GM18907 (cell line): ENCODE data around the gene HOATZ.

Source experiments
- ATAC-seq: cut with Tn5 transposase; IDR thresholded peaks from one replicate; pipeline ENCODE4 v1.9.1; 2021; ENCODE audit warnings: mild to moderate bottlenecking, moderate library complexity; ENCODE audit not compliant: unreplicated experiment

HOATZ gene

DNA sequence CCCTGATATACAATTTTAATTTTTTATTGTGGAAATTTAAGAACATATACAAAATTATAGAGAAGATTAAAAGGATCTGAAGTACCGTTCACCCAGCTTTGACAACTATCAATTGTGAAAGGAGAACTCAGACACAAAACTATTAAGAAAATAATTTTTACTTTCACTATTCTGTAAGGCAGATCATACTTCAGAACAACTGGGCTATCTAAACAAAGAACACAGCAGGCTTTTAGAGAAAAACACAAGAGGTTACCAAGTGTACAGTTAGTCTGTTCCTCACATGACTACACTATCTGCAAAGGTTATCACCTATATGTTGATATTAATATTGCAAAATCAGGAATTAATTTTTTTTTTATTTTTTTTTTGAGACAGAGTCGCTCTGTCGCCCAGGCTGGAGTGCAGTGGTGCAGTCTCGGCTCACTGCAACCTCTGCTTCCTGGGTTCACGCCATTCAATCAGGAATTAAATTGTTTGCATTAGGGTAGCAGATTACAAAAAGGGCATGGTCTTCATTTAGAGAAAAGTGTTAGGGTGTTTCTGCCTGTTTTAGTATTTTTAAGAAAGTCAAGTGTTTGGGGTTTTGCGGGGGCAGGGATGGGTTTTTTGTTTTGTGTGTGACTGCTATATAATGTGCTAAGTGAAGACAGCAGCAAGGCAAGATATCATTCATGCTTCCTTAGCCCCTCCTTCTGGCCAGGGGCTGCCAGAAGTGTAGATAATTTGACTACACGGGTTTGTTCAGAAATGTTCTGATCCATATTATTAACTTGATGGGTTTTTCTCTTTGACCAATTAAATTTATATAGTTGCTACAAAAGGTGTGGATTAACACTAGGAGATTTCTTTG is 60.0 kb downstream of the HOATZ start:
- ATAC-seq, result no peak

DNA sequence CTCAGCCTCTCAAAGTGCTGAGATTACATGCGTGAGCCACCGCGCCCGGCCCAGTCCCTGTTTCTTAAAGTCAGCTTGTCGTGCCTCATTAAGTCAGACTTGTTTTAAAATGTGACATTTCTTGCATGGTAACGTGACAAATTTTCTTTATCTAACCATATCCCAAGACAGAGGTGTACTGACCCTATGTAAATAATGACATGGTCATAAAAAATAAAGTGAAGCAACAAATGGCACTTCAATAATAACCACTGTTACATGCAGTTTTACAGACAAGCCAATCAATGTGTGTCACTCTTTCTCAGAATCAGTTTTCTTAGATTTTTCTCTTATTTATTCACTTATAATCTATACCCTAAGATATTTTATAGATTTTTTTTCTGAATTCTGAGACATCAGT is 61.2 kb downstream of the HOATZ start:
- ATAC-seq, result no peak

DNA sequence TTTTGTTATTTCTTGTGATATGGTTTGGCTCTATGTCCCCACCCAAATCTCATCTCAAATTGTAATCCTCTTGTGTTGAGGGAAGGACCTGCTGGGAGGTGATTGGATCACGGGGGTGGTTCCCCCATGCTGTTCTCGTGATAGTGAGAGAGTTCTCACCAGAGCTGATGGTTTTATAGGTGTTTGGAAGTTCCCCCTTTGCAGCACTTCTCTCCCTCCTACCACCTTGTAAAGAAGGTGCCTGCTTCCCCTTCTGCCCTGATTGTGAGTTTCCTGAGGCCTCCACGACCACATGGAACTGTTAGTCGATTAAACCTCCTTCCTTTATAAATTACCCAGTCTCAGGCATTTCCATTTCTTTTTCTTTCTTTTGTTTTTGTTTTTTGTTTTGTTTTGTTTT is 63.2 kb downstream of the HOATZ start:
- no peak for ATAC-seq

DNA sequence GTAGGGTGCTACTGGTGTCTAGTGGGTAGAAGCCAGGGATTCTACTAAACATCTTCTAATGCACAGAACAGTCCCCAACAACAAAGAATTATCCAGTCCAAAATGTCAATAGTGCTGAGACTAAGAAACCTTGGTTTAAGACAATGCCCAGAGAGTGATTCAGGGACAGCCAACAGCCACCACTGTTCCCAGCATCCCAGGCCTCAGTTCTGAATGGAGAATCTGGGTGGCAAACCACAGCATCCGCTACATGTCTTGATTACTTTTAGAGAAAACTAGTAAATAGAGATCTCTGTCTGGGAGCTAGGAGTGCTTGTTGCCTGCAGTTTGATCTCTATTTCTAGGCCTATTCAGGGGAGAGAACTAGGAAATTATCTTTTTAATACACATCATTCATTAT is 66.8 kb downstream of the HOATZ start:
- no peak for ATAC-seq

DNA sequence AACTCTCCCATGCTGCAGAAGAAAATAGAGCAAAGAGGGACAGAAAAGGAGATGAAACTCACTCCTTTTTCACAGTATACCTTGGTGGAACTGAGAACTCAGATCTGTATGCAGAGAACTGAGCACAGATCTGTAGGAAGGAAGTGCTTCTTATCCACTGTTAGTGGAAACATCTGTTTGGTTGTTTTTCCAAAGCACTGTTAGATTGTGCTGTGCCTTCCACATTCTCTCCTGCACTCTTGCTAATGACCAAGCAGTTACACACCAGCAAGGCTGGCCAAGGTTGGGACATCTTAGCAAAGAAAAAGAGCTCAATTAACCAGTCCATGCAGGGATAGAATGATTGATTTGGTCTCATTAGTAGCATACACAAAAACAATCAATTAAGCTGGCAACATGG is 67.6 kb downstream of the HOATZ start:
- ATAC-seq, result no peak

DNA sequence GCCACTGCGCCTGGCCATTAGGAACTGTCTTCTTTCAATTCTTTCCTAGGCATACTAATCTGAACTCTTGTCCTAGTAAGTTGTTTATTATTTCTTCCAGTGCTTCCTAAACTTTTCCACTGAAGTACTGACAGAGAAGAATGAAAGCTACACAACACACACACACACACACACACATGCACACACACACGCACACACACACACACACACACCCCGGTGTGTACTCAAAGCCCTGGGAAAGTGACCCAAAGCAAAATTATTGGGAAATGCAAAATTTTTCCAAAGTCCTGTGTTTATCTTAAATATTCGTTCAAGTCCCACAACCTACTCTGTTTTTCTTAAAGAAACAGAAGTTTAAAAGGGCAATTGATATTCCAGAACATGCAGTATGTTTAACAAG is 68.3 kb downstream of the HOATZ start:
- ATAC-seq, result no peak

DNA sequence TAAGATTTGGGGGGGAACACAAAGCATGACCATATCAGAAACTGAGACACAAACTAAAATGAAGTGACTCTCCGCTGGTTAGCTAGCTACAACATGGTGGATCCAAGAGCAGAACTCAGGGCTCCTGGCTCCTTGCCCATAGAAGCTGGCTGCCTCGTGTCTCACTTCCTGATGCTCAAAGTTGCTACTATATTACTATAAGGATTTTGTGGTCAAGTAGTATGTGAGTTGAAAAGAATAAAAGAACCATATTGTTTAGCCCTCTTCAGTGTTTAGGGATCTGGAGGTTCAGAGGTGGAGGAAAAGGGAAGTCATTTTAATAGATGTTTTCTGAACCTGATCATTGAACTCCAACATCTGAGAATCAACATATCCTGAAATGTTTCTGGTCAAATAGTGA is 70.8 kb downstream of the HOATZ start:
- no peak for ATAC-seq

DNA sequence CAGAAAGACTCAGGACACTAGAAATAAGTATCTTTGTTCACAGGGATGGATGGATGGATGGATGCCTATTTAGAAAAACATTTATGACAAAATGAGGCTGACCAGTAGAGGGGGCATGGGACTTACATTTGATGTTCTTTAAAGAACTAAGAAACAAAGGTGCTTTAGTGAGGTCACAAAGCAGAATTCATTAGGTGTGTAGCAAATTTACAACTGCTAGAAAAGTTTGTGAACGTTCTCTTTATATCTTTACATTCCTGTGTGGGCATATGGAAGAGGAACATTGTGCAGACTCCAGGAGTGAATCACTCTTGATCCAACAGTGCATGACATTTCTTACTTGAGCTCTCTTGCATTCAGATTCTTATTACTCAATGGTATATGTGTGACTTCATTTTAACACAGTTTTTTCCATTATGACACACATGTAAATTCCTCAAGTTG is 71.8 kb downstream of the HOATZ start:
- no peak for ATAC-seq
